ENCODE results near the gene GSG1L.

GRCh38 chr16:28063591-28064061, at the start of gene GSG1L:
- TF ChIP-seq CTCF (IDR thresholded peaks at IDR 0.05) (no peak), POLR2AphosphoS5 (IDR thresholded peaks at IDR 0.05) (no peak)
